Measurements from ENCODE around the gene MTMR1. TPM values are rescaled to one million over a fixed set of nuclear protein-coding genes. Genes with fewer than 3 reads are reported as not detected.

Gene MTMR1
- total RNA-seq, 1 experiment from 2014 or later: 23.6 TPM

DNA sequence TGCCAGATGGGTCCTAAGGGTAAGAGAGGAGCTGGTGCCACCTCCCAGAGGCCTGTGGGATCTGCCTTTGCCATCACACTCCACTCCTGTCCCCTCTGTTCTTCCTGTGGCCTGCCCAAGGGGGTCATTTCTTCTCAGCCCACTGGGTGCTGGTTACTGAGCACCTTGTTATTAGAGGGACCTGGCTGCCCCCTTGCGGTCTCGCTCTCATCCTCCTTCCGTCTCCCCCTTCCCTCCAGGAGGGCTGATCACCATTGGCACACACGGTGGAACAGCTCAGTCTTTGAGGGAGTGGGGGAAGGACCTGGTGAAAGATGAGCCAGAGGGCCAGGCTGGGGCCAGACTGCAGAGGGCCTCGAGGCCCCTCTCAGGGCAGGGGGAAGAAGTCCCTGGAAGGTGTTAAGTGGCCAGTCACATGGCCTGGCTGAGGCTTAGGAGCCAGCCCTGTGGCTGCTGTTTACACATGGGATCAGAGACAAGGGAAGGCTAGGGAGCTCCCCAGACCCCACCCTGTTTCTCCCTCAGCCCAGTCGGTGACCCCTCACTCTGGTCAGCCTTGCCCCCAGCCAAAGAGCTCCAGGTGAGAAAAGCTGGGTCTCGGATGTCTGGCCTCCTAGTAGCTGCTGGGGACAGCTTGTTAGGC lies 68.1 kb downstream of the MTMR1 start:
- Histone ChIP-seq H3K27me3 (replicated peaks; ENCODE audit: insufficient read depth, low read depth, low read length, poor library complexity) (no peaks in the 10 kb centered on the region), H3K4me3 (ENCODE audit: low read depth, low read length, poor library complexity, severe bottlenecking) (no peak overlapping the region), H3K9me3 (ENCODE audit: low read depth, low read length, poor library complexity, severe bottlenecking) (no peaks in the 10 kb centered on the region), H3K27ac (ENCODE audit: low read depth, low read length, poor library complexity, severe bottlenecking) (no peak overlapping the region), H3K4me1 (ENCODE audit: insufficient read depth, low read length, poor library complexity, severe bottlenecking) (no peaks in the 10 kb centered on the region), H3K36me3 (ENCODE audit: insufficient read depth, low read length, poor library complexity, severe bottlenecking) (no peaks in the 10 kb centered on the region)
- DNase-seq (ENCODE audit: low spot score): no peak
- ChIA-PET POLR2A (ENCODE audit: low non-redundant PET) (no interaction called here), CTCF (no interaction called here)
- no TSS peak for BruUV-seq (replicated peaks)
- TF ChIP-seq, protein P1, sequence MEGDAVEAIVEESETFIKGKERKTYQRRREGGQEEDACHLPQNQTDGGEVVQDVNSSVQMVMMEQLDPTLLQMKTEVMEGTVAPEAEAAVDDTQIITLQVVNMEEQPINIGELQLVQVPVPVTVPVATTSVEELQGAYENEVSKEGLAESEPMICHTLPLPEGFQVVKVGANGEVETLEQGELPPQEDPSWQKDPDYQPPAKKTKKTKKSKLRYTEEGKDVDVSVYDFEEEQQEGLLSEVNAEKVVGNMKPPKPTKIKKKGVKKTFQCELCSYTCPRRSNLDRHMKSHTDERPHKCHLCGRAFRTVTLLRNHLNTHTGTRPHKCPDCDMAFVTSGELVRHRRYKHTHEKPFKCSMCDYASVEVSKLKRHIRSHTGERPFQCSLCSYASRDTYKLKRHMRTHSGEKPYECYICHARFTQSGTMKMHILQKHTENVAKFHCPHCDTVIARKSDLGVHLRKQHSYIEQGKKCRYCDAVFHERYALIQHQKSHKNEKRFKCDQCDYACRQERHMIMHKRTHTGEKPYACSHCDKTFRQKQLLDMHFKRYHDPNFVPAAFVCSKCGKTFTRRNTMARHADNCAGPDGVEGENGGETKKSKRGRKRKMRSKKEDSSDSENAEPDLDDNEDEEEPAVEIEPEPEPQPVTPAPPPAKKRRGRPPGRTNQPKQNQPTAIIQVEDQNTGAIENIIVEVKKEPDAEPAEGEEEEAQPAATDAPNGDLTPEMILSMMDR (conservative IDR thresholded peaks at IDR 0.05; ENCODE audit: low read depth, low read length): no peak
- TF ChIP-seq EZH2 (IDR thresholded peaks at IDR 0.05; ENCODE audit: borderline replicate concordance, low read depth, low read length, poor library complexity, severe bottlenecking): no peak
- intact Hi-C loops (cut with micrococcal nuclease; ENCODE audit: unreplicated experiment): no loop called here

DNA sequence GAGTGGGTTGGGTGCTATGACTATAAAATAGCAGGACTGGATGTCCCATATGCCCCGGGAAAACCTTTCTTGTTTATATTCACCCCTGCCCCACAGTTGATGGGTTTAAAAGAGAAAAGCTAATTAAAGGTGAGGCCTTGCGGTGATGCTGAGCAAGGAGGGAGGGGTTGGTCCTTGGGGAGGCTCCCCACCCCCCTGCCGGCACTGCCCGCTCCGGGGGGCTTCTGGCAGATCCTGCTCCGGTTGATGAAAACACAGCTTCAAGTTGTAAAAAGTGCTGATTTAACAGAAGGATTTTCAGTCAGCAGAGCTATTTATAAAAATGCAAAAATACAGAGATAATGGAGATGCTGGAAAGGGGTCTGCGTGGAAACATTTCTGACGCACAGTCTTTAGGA lies 68.6 kb downstream of the MTMR1 start:
- ChIA-PET CTCF (no interaction called here), POLR2A (ENCODE audit: low non-redundant PET) (no interaction called here)
- BruUV-seq (replicated peaks): no TSS peak
- Histone ChIP-seq H3K36me3 (ENCODE audit: insufficient read depth, low read length, poor library complexity, severe bottlenecking) (no peaks in the 10 kb centered on the region), H3K27ac (ENCODE audit: low read depth, low read length, poor library complexity, severe bottlenecking) (no peak overlapping the region), H3K9me3 (ENCODE audit: low read depth, low read length, poor library complexity, severe bottlenecking) (no peaks in the 10 kb centered on the region), H3K4me1 (ENCODE audit: insufficient read depth, low read length, poor library complexity, severe bottlenecking) (no peaks in the 10 kb centered on the region), H3K4me3 (ENCODE audit: low read depth, low read length, poor library complexity, severe bottlenecking) (no peak overlapping the region), H3K27me3 (replicated peaks; ENCODE audit: insufficient read depth, low read depth, low read length, poor library complexity) (no peaks in the 10 kb centered on the region)
- intact Hi-C loops (cut with micrococcal nuclease; ENCODE audit: unreplicated experiment): no loop called here
- TF ChIP-seq EZH2 (IDR thresholded peaks at IDR 0.05; ENCODE audit: borderline replicate concordance, low read depth, low read length, poor library complexity, severe bottlenecking): no peak
- TF ChIP-seq, protein P1 (conservative IDR thresholded peaks at IDR 0.05; ENCODE audit: low read depth, low read length): no peak
- DNase-seq (ENCODE audit: low spot score): no peak

DNA sequence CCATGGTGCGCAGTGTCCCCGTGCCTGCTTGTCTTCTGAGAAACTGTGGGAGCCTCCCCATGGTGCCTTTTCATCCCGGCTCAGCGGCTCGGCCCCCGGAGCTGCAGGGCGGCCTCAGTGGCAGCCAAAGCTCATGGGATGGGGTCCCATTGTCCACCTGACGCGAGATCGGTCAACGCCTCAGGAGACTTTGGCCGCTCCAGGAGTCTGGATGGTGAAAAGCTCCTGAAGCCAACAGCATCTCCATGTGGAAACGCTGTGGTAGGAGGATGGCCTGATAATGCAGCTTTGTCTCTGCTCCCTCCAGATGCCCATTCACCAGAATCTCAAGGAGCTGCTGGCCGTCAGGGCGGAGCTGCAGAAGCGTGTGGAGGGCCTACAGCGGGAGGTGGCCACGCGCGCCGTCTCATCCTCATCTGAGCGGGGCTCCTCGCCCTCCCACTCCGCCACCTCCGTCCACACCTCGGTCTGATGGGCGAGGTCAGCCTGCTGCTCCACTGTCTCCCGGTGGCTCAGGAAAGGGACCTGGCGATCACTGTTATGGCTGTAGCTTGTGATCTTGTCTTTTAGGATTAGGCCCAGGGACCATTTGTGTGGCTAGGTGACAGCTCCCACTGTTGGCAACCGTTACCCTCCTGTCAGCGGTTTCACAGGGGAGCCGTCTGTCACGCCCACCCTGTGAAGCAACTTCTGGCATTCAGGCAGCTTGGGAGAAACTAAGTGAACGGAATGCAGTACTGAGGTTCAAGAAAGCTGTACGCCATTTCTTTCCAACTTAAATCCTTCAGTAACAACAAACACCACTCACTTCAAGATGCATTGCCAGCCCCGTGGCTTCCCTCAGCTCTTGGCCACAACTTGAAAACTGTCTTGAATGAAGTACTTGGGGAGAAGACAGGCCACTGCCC lies 69.3 kb downstream of the MTMR1 start:
- intact Hi-C loops (cut with micrococcal nuclease; ENCODE audit: unreplicated experiment): no loop called here
- no peaks in the 10 kb centered on the region for H3K27me3 ChIP-seq (replicated peaks; ENCODE audit: insufficient read depth, low read depth, low read length, poor library complexity)
- no peaks in the 10 kb centered on the region for H3K4me1 ChIP-seq (ENCODE audit: insufficient read depth, low read length, poor library complexity, severe bottlenecking)
- no peak for DNase-seq (ENCODE audit: low spot score)
- BruUV-seq (replicated peaks): no TSS peak
- H3K4me3 ChIP-seq (ENCODE audit: low read depth, low read length, poor library complexity, severe bottlenecking): no peak overlapping the region
- POLR2A ChIA-PET (ENCODE audit: low non-redundant PET): no interaction called here
- H3K27ac ChIP-seq (ENCODE audit: low read depth, low read length, poor library complexity, severe bottlenecking): no peak overlapping the region
- CTCF ChIA-PET: no interaction called here
- no peaks in the 10 kb centered on the region for H3K9me3 ChIP-seq (ENCODE audit: low read depth, low read length, poor library complexity, severe bottlenecking)
- H3K36me3 ChIP-seq (ENCODE audit: insufficient read depth, low read length, poor library complexity, severe bottlenecking): no peaks in the 10 kb centered on the region
- TF ChIP-seq, protein P1 (conservative IDR thresholded peaks at IDR 0.05; ENCODE audit: low read depth, low read length): no peak
- TF ChIP-seq EZH2 (IDR thresholded peaks at IDR 0.05; ENCODE audit: borderline replicate concordance, low read depth, low read length, poor library complexity, severe bottlenecking): no peak

Measured in A673 (cell line).